ENCODE results near the gene METTL9.

DNA sequence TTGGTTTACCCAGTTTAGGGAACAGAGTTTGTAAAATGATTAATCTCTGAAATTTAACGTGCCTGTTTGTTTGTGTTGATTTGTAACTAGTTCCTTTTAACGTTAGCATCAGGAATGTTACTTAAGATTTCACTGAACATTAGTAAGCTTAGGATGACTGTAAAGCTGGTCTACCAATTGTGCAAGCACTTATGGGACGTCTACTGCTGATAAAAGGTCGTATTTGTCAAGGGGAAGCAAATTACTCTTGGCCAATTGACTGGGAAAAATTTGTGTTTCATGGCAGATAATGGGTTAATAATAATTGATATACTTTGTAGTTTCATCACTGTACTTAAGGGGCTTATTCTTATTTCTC lies 11.8 kb downstream of the METTL9 start:
- no peak for TF ChIP-seq POLR2A (IDR thresholded peaks at IDR 0.05)
- TF ChIP-seq, protein P1, sequence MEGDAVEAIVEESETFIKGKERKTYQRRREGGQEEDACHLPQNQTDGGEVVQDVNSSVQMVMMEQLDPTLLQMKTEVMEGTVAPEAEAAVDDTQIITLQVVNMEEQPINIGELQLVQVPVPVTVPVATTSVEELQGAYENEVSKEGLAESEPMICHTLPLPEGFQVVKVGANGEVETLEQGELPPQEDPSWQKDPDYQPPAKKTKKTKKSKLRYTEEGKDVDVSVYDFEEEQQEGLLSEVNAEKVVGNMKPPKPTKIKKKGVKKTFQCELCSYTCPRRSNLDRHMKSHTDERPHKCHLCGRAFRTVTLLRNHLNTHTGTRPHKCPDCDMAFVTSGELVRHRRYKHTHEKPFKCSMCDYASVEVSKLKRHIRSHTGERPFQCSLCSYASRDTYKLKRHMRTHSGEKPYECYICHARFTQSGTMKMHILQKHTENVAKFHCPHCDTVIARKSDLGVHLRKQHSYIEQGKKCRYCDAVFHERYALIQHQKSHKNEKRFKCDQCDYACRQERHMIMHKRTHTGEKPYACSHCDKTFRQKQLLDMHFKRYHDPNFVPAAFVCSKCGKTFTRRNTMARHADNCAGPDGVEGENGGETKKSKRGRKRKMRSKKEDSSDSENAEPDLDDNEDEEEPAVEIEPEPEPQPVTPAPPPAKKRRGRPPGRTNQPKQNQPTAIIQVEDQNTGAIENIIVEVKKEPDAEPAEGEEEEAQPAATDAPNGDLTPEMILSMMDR (IDR thresholded peaks at IDR 0.05): no peak
- TF ChIP-seq EP300 (IDR thresholded peaks at IDR 0.05): no peak

Data from ovary (tissue), 3 donors.